Gastroesophageal sphincter (tissue), 4 donors: Measurements from ENCODE around the gene F10. TPM values are rescaled to one million over a fixed set of nuclear protein-coding genes. Genes with fewer than 3 reads are reported as not detected.

Experiments used
- ATAC-seq: fragments of 150-250 bp; one replicate; pipeline ENCODE4 v1.9.1; 2016; ENCODE audit warnings: mild to moderate bottlenecking, moderate library complexity
- H3K27ac ChIP-seq, 4 donors: fragments of 200-600 bp; sonication (generic) in 3 of 4; 1 replicate in 3 of 4; 2 replicates in 1 of 4; pipeline ENCODE4 v1.5.1; 2016 to 2019
- H3K27me3 ChIP-seq: fragments of 200-600 bp; sonication (generic); one replicate; pipeline ENCODE4 v1.5.1; 2019
- H3K36me3 ChIP-seq, 2 donors: fragments of 200-600 bp; sonication (generic); one replicate each; pipeline ENCODE4 v1.5.1; 2019; ENCODE audit warnings: control low read depth in 1 of 2
- H3K4me1 ChIP-seq, 3 donors: fragments of 200-600 bp; sonication (generic); 1 replicate in 2 of 3; 2 replicates in 1 of 3; pipeline ENCODE4 v1.5.1; 2016 to 2019; ENCODE audit warnings: control low read depth in 2 of 3
- H3K4me3 ChIP-seq, 2 donors: fragments of 200-600 bp; sonication (generic); one replicate each; pipeline ENCODE4 v1.5.1; 2019; ENCODE audit warnings: mild to moderate bottlenecking in 1 of 2, moderate library complexity in 1 of 2
- H3K9me3 ChIP-seq, 3 donors: fragments of 200-600 bp; sonication (generic); one replicate each; pipeline ENCODE4 v1.5.1; 2017 to 2019; ENCODE audit warnings: control low read depth in 2 of 3
- EP300 ChIP-seq: sonication (generic); formaldehyde crosslinking; IDR thresholded peaks from one replicate; pipeline ENCODE4 v1.6.1; 2017; ENCODE audit warnings: antibody characterized with exemption, mild to moderate bottlenecking
- POLR2A ChIP-seq, 2 donors: fragments of 450-650 bp; IDR thresholded peaks; one replicate each; pipeline ENCODE4 v1.6.1; 2017; ENCODE audit warnings: antibody characterized with exemption in 2 of 2, mild to moderate bottlenecking in 2 of 2, moderate library complexity in 1 of 2
- POLR2AphosphoS5 ChIP-seq: sonication (generic); formaldehyde crosslinking; IDR thresholded peaks from one replicate; pipeline ENCODE4 v1.6.1; 2017; ENCODE audit warnings: antibody characterized with exemption
- WGBS, 2 donors: methylation state at CpG; one replicate each; pipeline ENCODE4 v1.1.5; 2018; ENCODE audit warnings: low coverage in 1 of 2; 5-methylcytosine and 5-hydroxymethylcytosine counted together
- total RNA-seq, 4 donors: library from RNA; depleted of rRNA; stranded (reverse); fragments of >200 nt; gene quantifications; one replicate each; pipeline ENCODE4 v1.1.0, GENCODE V29; 2016
- TF ChIP-seq, protein P1 (sequence below), 4 experiments: fragments of 200-600 bp in 2 of 4; fragments of 450-650 bp in 2 of 4; sonication (generic) in 1 of 4; IDR thresholded peaks; one replicate each; pipeline ENCODE4 v1.5.1; 2017 to 2019; ENCODE audit warnings: antibody characterized with exemption in 4 of 4, mild to moderate bottlenecking in 2 of 4, moderate library complexity in 2 of 4

F10 gene
- total RNA-seq, 4 donors from 2014 or later: 6.9 to 51.7 (median 12.0) TPM

DNA sequence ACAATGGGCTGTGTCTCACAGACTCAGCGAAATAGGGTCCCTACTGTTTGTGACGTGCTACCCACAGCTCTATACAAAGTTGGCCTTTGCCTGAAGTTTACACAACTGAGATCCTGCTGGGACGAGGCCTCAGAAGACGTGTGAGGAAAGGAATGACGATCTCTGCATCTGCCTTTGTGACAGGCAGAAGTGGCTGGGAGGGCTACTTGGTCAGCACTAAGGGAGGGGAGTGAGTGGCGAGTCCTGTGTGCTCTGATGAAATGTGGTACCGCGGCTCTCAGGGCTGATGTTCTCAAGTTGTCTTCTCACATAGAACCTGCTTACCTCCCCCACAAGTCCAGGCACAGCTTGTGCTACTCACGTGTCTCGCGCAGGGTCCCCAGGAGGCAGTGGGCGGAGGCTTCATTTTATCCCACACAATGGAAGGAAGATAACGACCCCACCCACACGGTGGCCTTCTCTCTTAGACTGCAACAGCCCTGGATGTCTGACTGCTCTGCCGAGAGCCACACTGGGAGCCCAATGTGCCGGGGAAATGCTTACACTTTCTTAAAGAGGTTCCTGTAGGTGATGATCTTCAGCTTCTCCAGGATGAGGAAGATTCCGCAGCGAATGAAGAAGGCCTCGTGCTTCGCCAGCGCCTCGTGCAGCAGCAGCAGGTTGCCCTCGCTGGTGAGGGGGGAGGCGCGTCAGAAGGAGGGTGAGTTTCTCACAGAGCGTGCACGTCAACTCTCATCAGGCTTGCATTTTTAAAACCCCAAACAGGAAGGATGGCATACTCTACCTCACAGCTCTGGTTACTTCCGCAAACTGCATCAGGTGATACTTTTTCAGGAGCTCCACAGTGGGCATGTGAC lies 57.0 kb downstream of the F10 start:
- no peak overlapping the region for H3K27ac ChIP-seq
- peaks cover 3 to 100% of the 10 kb centered on the region in 2 donors for H3K36me3 ChIP-seq
- 75 to 92% methylated on average over 5 to 12 of the region's 28 CpGs for WGBS, 2 donors

DNA sequence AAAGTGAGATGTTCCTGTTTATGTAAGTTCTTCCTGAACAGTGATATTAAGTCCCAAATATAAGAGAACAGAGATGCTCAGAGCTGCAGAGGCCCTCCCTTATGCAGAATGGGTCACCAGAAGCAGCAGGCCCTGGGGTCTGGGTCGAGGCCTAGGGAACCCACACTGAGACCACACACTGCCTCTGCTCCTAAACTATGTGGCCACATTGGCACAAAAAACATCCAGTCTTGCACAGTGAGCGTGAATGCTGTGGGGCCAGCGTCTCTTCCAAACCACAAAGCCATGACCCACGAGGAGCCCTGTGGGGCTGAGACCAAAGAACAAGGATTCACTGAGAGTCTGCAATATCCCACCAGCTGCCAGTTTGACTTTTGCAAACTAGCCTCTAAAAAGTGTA lies 59.4 kb downstream of the F10 start:
- Histone ChIP-seq H3K36me3 (peaks cover 3 to 95% of the 10 kb centered on the region in 2 donors), H3K4me3 (no peak overlapping the region), H3K9me3 (no peaks in the 10 kb centered on the region), H3K4me1 (no peaks in the 10 kb centered on the region), H3K27ac (no peak overlapping the region), H3K27me3 (no peaks in the 10 kb centered on the region)
- no peak for ATAC-seq
- WGBS, 2 donors: 95 to 100% methylated on average over 1 to 3 of the region's 4 CpGs
- TF ChIP-seq POLR2A (IDR thresholded peaks at IDR 0.05) (no peak), EP300 (no peak), POLR2AphosphoS5 (no peak)
- TF ChIP-seq, protein P1, sequence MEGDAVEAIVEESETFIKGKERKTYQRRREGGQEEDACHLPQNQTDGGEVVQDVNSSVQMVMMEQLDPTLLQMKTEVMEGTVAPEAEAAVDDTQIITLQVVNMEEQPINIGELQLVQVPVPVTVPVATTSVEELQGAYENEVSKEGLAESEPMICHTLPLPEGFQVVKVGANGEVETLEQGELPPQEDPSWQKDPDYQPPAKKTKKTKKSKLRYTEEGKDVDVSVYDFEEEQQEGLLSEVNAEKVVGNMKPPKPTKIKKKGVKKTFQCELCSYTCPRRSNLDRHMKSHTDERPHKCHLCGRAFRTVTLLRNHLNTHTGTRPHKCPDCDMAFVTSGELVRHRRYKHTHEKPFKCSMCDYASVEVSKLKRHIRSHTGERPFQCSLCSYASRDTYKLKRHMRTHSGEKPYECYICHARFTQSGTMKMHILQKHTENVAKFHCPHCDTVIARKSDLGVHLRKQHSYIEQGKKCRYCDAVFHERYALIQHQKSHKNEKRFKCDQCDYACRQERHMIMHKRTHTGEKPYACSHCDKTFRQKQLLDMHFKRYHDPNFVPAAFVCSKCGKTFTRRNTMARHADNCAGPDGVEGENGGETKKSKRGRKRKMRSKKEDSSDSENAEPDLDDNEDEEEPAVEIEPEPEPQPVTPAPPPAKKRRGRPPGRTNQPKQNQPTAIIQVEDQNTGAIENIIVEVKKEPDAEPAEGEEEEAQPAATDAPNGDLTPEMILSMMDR (IDR thresholded peaks at IDR 0.05): no peak

More for the DNA sequence above, 57.0 kb downstream of the F10 start:
- H3K27me3 ChIP-seq: no peaks in the 10 kb centered on the region
- H3K4me3 ChIP-seq: no peak overlapping the region
- H3K9me3 ChIP-seq: no peaks in the 10 kb centered on the region
- ATAC-seq: no peak
- no peak for TF ChIP-seq EP300
- no peak for TF ChIP-seq POLR2A (IDR thresholded peaks at IDR 0.05)
- TF ChIP-seq, protein P1 (IDR thresholded peaks at IDR 0.05): no peak
- no peak for TF ChIP-seq POLR2AphosphoS5
- no peaks in the 10 kb centered on the region for H3K4me1 ChIP-seq

DNA sequence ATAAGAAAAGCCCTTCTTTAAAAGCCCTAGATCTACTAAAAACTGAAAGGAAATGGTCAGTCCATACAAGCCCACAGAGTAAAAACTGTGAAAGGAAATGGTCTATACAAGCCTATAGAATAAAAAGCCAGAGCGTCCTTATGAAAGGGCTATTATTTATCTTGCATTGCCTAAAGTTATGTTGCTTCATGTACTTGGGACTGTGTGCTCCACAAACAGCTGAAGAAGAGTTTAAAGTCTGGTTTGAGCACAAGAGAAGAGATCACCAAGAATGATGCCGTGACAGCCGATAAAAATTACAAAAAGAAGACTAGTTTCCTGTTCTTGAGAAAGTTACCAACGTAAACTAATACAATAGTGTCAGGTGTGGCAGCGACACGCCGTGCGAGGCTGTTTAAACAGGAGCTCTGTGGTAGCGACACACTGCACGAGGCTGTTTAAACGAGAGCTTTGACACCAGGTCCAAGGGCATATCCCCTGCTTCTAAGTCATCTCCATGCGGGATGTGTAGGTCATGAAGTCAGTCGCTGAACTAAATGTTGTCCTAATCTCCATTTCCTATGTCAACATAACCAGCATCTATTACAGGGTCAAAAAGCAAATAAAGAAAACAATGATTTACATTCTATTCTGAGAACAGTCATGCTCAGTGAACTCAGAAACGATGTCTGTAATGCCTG lies 61.0 kb downstream of the F10 start:
- Histone ChIP-seq H3K4me1 (no peaks in the 10 kb centered on the region), H3K9me3 (no peaks in the 10 kb centered on the region), H3K36me3 (peaks cover 3 to 95% of the 10 kb centered on the region in 2 donors), H3K27ac (no peak overlapping the region), H3K4me3 (no peak overlapping the region), H3K27me3 (no peaks in the 10 kb centered on the region)
- 71 to 85% methylated on average over 14 of the region's 14 CpGs for WGBS, 2 donors
- TF ChIP-seq EP300 (no peak), POLR2A (IDR thresholded peaks at IDR 0.05) (no peak), POLR2AphosphoS5 (no peak)
- TF ChIP-seq, protein P1 (IDR thresholded peaks at IDR 0.05): no peak
- ATAC-seq: no peak

DNA sequence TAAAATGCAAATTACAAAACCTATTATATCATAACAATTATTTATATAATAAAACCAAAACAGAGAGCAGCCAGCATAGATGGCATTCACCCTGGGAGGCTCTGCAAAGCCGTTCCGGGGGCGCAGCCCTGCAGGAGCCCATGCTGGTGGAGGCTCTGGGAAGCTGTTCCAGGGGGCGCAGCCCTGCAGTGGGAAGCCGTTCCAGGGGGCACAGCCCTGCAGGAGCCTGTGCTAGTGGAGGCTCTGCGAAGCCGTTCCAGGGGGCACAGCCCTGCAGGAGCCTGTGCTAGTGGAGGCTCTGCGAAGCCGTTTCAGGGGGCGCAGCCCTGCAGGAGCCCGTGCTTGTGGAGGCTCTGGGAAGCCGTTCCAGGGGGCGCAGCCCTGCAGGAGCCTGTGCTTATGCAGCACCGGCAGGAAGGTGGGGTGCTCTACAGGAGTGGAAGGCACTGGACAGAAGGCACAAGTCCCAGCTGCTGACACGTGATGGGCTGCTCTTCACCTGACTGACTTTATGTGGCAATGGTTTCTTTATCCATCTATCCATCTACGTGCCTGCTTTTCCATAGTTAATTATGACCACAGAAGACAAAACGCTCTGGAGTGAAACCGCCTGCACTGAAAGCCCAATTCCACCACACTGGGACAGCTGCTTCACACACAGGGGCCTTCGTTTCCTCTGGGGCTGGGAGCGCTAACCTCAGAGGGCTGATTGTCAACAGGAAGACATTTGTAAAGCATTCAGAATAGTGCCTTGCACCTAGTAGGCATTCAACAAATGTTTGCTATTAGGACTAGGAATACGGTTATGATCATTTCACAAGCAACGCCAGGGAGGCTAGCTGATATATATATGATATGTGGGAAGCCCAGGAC lies 62.2 kb downstream of the F10 start:
- no peaks in the 10 kb centered on the region for H3K9me3 ChIP-seq
- peaks cover 3 to 93% of the 10 kb centered on the region in 2 donors for H3K36me3 ChIP-seq
- TF ChIP-seq, protein P1 (IDR thresholded peaks at IDR 0.05): no peak
- TF ChIP-seq POLR2A (IDR thresholded peaks at IDR 0.05): no peak
- no peak overlapping the region for H3K27ac ChIP-seq
- ATAC-seq: no peak
- 75 to 81% methylated on average over 5 to 6 of the region's 22 CpGs for WGBS, 2 donors
- no peaks in the 10 kb centered on the region for H3K27me3 ChIP-seq
- H3K4me1 ChIP-seq: no peaks in the 10 kb centered on the region
- H3K4me3 ChIP-seq: no peak overlapping the region
